Muscle of leg (tissue), 11 donors: ENCODE results near the gene CDH13. TPM values are rescaled to one million over a fixed set of nuclear protein-coding genes. Genes with fewer than 3 reads are reported as not detected.
A peak's percentile ranks its signal among the peaks of the same experiment; 100 is the strongest.

ENCODE experiments used
- DNase-seq: peaks from one replicate; pipeline ENCODE4 v3.0.0; 2013
- H3K27ac ChIP-seq: one replicate; pipeline ENCODE4 v1.5.1; 2013; ENCODE audit warnings: mild to moderate bottlenecking, low read length, control low read depth
- H3K27me3 ChIP-seq: one replicate; pipeline ENCODE4 v1.6.1; 2013; ENCODE audit warnings: low read length; ENCODE audit not compliant: control insufficient read depth, insufficient read depth
- H3K36me3 ChIP-seq: one replicate; pipeline ENCODE4 v1.6.1; 2013; ENCODE audit warnings: low read length; ENCODE audit not compliant: control insufficient read depth, insufficient read depth
- H3K4me1 ChIP-seq: one replicate; pipeline ENCODE4 v1.6.1; 2013; ENCODE audit warnings: low read length; ENCODE audit not compliant: control insufficient read depth, insufficient read depth
- H3K4me3 ChIP-seq: one replicate; pipeline ENCODE4 v1.5.1; 2013; ENCODE audit warnings: low read length, control low read depth
- H3K9me3 ChIP-seq: replicated peaks from 2 replicates; pipeline ENCODE4 v1.6.1; 2013; ENCODE audit warnings: low read depth, low read length; ENCODE audit not compliant: control insufficient read depth
- WGBS: methylation state at CpG from one replicate; pipeline ENCODE4 v1.1.5; 2013; ENCODE audit warnings: missing lambda C conversion rate; ENCODE audit not compliant: insufficient coverage; 5-methylcytosine and 5-hydroxymethylcytosine counted together
- polyA plus RNA-seq, 8 donors: library from polyadenylated mRNA; unstranded; fragments of 120-200 nt; gene quantifications; one replicate each; pipeline versions ENCODE4 v1.2.1 to v1.2.3, GENCODE V29; 2013; ENCODE audit warnings: inconsistent platforms in 1 of 8, low replicate concordance in 1 of 8; ENCODE audit not compliant: insufficient read length in 8 of 8, insufficient read depth in 1 of 8
- total RNA-seq: library from RNA; stranded (reverse); fragments of 120-200 nt; gene quantifications from one replicate; pipeline ENCODE4 v1.2.4, GENCODE V29; 2013

Gene CDH13
- total and polyA plus RNA-seq, 9 donors: 30.5 to 55.7 (median 47.9) TPM

DNA sequence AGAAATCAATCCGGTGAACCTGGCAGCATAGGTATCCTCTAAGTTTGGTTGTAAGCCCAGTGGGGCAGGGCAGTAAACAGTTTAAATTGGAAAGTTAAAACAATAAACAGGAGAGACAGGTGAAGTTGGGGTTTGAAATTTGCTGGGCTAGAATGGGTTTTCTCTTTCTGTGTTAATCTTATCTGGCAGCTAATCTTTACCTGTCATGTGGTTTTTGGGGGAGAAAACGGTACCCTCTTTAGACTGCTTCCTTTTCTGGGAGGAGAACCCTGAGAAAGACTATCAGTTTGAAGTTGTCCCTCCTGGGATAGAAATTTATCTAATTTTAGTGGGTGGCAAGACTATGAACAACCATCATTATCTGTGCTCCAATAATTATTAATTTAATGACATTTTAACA is 24.0 kb downstream of the CDH13 start:
- no peak overlapping the region for H3K27ac ChIP-seq
- H3K36me3 ChIP-seq: no peaks in the 10 kb centered on the region
- WGBS: 100% methylated on average over 1 of the region's 2 CpGs
- no peaks in the 10 kb centered on the region for H3K27me3 ChIP-seq
- peaks cover 28% of the 10 kb centered on the region for H3K4me1 ChIP-seq
- no peak overlapping the region for H3K4me3 ChIP-seq
- DNase-seq: no peak
- no peaks in the 10 kb centered on the region for H3K9me3 ChIP-seq

DNA sequence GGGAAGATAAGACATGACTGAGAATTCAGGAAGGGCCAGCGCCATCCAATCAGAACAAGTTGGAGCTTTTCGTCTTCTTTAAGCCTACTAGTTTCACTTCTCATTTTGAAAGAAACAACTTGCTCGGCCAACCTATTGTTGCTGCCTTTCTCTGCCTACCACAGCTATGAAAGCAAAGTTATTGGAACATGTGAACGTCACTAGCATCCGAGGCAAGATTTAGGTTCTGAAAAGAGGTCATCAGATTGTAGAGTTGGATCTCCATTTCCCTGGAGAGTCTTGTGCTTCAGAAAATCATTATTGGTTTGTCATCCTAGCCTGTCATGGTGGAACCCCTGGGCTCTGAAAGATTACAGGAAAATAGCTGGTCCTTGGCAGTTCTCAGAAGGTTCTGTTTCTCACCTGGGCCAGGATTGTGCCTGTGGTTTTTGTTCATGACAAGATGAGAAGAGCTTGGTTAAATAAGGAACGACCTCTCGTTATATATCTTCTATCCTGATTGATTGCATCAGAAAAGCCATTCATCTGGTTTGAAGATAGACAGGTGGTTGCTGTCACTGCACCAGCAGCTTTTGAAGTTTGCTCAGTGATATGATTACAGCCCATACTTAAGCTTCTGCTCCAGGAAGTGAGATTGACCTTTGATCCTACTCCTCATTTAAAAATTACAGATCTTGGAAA is 25.3 kb downstream of the CDH13 start:
- H3K27me3 ChIP-seq: no peaks in the 10 kb centered on the region
- no peaks in the 10 kb centered on the region for H3K9me3 ChIP-seq
- H3K36me3 ChIP-seq: no peaks in the 10 kb centered on the region
- no peak overlapping the region for H3K27ac ChIP-seq
- no peak overlapping the region for H3K4me3 ChIP-seq
- H3K4me1 ChIP-seq: peaks cover 32% of the 10 kb centered on the region
- no peak for DNase-seq
- 83% methylated on average over 5 of the region's 7 CpGs for WGBS

DNA sequence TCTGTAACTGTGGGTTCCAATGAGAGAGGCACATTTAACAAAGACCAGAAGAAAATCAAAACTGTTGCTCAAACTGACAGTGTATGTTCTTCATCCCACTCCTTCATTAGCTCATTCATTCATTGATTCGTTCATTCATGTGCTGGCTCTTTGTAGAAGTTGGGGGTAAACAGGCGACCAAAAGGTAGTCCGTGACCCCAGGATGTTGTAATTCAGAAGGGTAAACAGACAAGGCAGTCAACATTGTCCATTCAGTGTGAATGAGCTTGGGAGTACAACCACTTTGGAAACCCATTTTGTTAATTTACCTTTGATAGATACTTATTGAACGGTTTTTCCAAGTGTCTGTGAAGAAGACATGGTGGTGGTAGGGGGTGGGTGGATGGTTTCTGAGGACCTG is 26.1 kb downstream of the CDH13 start:
- no peak overlapping the region for H3K4me3 ChIP-seq
- no peaks in the 10 kb centered on the region for H3K36me3 ChIP-seq
- no peaks in the 10 kb centered on the region for H3K9me3 ChIP-seq
- peaks cover 32% of the 10 kb centered on the region for H3K4me1 ChIP-seq
- no peaks in the 10 kb centered on the region for H3K27me3 ChIP-seq
- no peak overlapping the region for H3K27ac ChIP-seq
- 100% methylated on average over 1 of the region's 4 CpGs for WGBS
- DNase-seq: no peak

DNA sequence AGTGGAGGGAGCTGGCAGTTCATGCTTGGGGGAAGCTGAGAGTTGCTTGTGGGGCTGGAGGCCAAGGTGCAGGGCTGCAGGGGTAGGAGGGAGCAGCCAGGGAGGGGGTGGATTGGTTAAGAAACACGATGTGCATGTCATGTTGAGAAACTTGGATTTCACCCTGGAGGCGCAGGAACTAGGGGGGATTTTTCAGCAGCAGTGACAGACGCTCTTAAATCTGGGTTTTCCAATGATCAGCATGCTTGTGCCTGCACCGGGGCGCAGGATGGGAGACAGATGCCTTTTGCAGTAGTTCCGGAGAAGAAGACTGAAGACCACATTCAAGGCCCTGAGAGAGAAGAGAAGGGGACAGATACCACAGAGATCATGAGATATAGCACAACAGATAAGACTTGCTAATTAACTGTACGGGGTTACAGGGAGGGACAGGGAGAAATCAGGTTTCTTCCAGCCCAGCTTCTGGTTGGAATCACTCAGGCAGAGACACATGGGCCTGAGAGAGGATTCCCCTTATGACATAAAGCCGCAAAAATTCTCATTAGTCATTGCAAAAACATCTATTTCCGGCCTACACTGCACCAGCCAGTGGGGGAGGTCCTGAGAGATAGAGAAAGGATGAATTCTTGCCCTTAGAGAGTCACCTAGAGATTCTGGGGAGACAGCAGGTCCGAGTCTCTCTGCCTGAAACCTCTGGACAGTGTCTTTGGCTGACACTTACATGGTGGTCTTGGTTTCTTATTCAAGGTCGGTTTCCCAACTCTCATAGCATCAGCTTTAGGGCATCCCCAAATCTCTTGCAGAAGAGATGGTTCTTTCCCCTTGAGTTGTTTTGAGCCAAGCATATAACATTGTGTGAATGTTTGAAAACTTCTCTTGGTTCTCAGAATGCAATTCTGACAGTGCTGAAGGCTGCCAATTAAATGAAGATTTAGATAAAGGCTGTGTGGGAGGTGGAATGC is 27.1 kb downstream of the CDH13 start:
- H3K9me3 ChIP-seq: no peaks in the 10 kb centered on the region
- no peaks in the 10 kb centered on the region for H3K27me3 ChIP-seq
- peak overlapping the region; percentile 25 for H3K27ac ChIP-seq
- DNase-seq: peak; percentile 63
- 59% methylated on average over 6 of the region's 11 CpGs for WGBS
- H3K4me3 ChIP-seq: no peak overlapping the region
- no peaks in the 10 kb centered on the region for H3K36me3 ChIP-seq
- H3K4me1 ChIP-seq: peaks cover 33% of the 10 kb centered on the region

DNA sequence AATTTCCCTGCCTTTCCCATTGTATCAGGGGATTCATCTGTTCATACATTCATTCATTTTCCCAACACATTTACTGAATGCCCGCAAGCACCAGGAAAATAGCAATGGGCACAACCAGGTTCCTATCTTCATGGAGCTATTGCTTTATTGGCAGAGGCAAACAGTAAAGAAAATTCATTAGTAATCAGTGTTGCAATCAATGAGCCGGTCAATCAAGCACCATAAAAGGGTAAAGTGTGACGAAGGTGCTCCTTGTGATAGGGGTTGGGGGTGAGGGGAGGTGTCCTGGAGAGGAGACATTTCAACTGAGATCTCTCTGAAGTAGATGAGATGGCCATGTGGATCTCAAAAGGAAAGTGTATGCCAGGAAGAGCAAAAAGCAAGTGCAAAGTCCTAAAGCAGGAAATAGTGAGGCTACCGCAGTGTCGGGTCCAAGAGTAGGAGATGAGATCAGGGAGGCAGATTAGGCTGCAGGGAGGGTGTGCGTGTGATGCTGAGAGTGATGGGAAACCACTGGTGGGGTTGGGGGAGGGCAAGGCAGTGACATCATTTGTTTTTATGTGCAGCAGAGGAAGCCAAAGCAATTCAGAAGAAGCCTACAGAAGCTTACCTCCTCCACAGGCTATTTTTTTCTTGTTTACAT is 28.4 kb downstream of the CDH13 start:
- Histone ChIP-seq H3K4me1 (peaks cover 44% of the 10 kb centered on the region), H3K9me3 (no peaks in the 10 kb centered on the region), H3K4me3 (no peak overlapping the region), H3K27ac (peak overlapping the region; percentile 20), H3K27me3 (no peaks in the 10 kb centered on the region), H3K36me3 (no peaks in the 10 kb centered on the region)
- DNase-seq: peak; percentile 28
- 46% methylated on average over 4 of the region's 6 CpGs for WGBS

DNA sequence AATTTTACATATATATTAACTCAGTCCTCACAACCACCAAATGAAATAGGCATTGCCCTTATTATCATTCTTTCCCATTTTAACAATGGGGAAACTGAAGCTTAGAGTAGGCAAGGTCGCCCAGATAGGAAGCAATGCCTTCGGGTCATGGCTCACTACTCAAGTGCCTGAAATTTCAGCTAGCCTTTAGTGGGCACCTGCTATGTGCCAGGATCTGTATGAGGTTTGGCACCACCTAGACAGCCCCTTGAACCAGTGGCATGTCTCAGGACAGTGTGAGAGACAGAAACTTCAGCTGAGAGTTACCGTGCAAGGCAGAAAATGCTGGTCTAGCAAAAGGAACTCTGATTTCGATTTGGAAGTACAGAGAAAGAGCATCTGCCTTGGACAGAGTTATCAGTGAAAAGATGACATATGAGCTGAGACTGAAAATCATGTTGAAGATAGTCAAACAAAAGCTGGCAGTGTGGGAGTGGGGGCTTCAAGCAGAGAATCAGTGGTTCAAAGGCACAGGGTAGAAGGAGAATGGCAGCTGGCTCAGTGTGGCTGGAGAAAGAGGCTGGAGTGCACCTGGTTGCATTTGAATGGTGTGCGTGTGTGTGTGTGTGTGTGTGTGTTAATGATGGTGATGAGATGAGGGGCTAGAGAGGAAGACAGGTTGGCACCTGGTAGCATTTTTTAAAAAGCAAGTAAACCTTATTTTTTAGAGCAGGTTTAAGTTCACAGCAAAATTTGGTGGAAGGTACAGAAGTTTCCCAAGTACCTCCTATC is 29.1 kb downstream of the CDH13 start:
- no peak for DNase-seq
- Histone ChIP-seq H3K4me3 (no peak overlapping the region), H3K27me3 (no peaks in the 10 kb centered on the region), H3K36me3 (no peaks in the 10 kb centered on the region), H3K4me1 (peaks cover 46% of the 10 kb centered on the region), H3K27ac (peak overlapping the region; percentile 35), H3K9me3 (no peaks in the 10 kb centered on the region)
- 81% methylated on average over 5 of the region's 5 CpGs for WGBS

DNA sequence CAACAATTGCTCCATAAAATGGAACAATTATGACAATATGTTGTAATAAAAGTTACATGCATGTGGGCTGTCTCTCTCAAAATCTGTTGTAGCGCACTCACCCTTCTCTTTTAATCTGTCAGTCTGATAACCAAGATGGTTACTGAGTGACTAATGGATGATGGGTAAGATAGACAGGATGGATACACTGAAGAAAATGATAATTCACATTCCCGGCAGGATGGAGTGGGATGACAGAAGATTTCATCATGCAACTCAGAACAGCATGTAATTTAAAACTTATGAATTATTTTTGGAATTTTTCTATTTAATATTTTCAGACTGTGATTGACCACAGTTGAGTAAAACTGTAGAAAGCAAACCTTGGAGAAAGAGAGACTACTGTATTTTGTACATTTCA is 30.5 kb downstream of the CDH13 start:
- no peak for DNase-seq
- H3K36me3 ChIP-seq: no peaks in the 10 kb centered on the region
- no peak overlapping the region for H3K4me3 ChIP-seq
- H3K9me3 ChIP-seq: no peaks in the 10 kb centered on the region
- no CpG with 5 or more reads among the region's 2 CpGs for WGBS
- no peak overlapping the region for H3K27ac ChIP-seq
- no peaks in the 10 kb centered on the region for H3K27me3 ChIP-seq
- H3K4me1 ChIP-seq: peaks cover 49% of the 10 kb centered on the region

DNA sequence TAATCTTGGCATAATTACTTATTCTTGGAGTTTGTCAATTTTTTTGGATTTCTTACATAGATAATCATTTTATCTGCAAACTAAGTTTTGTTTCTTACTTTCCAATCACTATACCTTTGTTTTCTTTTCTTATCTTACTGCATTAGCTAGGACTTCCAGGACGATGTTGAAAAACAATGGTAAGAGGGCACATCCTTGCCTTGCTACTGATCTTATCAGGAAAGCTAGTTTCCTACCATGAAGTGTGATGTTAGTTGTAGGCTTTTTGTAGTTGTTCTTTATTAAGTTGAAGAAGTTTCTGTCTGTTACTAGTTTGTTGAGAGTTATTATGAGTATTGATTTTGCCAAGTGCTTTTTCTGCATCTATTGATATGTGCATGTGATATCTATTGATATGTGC is 31.0 kb downstream of the CDH13 start:
- Histone ChIP-seq H3K4me3 (no peak overlapping the region), H3K36me3 (no peaks in the 10 kb centered on the region), H3K27me3 (no peaks in the 10 kb centered on the region), H3K27ac (no peak overlapping the region), H3K4me1 (peaks cover 49% of the 10 kb centered on the region), H3K9me3 (no peaks in the 10 kb centered on the region)
- WGBS: no CpG with 5 or more reads among the region's 1 CpG
- no peak for DNase-seq

DNA sequence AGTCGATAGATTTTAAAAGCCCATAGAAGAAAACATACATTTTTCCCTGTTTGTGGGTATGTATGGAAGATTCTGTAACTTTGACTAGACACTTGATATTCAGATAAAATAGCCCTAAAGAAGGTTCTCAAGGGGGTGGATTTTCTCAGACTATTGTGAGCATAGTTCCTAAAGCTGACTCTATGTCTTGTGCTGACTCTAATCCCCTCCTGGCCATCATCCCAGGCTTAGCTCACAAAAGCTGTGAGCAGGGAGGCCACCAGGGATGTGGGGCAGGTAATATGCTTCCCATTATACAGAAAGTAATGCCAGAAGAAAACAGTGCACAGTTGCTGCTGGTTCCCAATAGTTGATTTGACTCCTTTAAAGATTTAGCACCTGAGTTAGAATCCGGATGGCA is 32.0 kb downstream of the CDH13 start:
- DNase-seq: peak; percentile 32

More for the DNA sequence above, 32.0 kb downstream of the CDH13 start:
- Histone ChIP-seq H3K36me3 (no peaks in the 10 kb centered on the region), H3K27ac (no peak overlapping the region), H3K4me3 (no peak overlapping the region), H3K9me3 (no peaks in the 10 kb centered on the region), H3K27me3 (no peaks in the 10 kb centered on the region), H3K4me1 (peaks cover 43% of the 10 kb centered on the region)
- 63% methylated on average over 1 of the region's 2 CpGs for WGBS
